ENCODE measurements around the gene KCTD21. TPM values are rescaled to one million over a fixed set of nuclear protein-coding genes. Genes with fewer than 3 reads are reported as not detected.
"Not testable (repeated sequence)": the region's sequence is repeated elsewhere in the genome, so short reads cannot be mapped to it uniquely, and the experiment has no call there.

Gene KCTD21
- total and polyA plus RNA-seq, 10 of the 15 experiments (the other 5 are each of a cell fraction or from before 2014, with no cell fraction given): 0.63 to 5.4 (median 3.6) TPM

DNA sequence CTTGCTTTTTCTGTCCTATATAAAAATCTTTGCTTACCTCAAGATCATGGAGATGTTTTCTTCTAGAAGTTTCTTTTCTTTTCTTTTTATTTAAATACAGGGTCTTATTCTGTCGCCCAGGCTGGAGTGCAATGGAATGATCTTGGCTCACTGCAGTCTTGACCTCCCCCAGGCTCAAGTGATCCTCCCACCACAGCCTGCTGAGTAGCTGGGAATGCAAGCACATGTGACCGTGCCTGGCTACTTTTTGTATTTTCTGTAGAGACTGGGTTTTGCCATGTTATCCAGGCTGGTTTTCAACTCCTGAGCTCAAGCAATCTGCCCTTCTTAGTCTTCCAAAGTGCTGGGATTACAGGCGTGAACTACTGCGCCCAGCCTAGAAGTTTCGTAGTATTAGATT is 45.6 kb upstream of the KCTD21 start:
- ChIA-PET POLR2A (no interaction called here), CTCF (no interaction called here), SMC1A (ENCODE audit: uncharacterized antibody, unreplicated experiment) (no interaction called here), RAD21 (ENCODE audit: unreplicated experiment) (no interaction called here)
- BruUV-seq (replicated peaks): no TSS peak
- FAIRE-seq: no peak
- H3K4me3 ChIP-seq: no peak overlapping the region
- intact Hi-C loops (cut with micrococcal nuclease; ENCODE audit: unreplicated experiment): no loop called here
- H3K4me2 ChIP-seq (ENCODE audit: control insufficient read depth, insufficient read depth): no peak overlapping the region
- no peak for ATAC-seq
- no peak overlapping the region for H3K9ac ChIP-seq (ENCODE audit: control insufficient read depth, insufficient read depth, low read length)
- H3K4me1 ChIP-seq (ENCODE audit: control insufficient read depth, insufficient read depth, low read length): no peaks in the 10 kb centered on the region
- H4K20me1 ChIP-seq (ENCODE audit: control insufficient read depth, insufficient read depth): no peaks in the 10 kb centered on the region
- no peak overlapping the region for H2AFZ ChIP-seq (ENCODE audit: control insufficient read depth, low read depth, low read length)
- no peaks in the 10 kb centered on the region for H3K79me2 ChIP-seq (ENCODE audit: control insufficient read depth, insufficient read depth, low read length)
- no peaks in the 10 kb centered on the region for H3K27me3 ChIP-seq (replicated peaks in 1 of 2; ENCODE audit: control insufficient read depth in 2 of 2, insufficient read depth in 2 of 2, low read length in 1 of 2)
- WGBS (ENCODE audit: insufficient coverage, insufficient replicate concordance, low lambda C conversion rate, missing lambda C conversion rate): 90% methylated on average over 5 of the region's 5 CpGs
- TF ChIP-seq, protein P1, sequence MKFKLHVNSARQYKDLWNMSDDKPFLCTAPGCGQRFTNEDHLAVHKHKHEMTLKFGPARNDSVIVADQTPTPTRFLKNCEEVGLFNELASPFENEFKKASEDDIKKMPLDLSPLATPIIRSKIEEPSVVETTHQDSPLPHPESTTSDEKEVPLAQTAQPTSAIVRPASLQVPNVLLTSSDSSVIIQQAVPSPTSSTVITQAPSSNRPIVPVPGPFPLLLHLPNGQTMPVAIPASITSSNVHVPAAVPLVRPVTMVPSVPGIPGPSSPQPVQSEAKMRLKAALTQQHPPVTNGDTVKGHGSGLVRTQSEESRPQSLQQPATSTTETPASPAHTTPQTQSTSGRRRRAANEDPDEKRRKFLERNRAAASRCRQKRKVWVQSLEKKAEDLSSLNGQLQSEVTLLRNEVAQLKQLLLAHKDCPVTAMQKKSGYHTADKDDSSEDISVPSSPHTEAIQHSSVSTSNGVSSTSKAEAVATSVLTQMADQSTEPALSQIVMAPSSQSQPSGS (IDR thresholded peaks at IDR 0.05; ENCODE audit: low read length): no peak
- TF ChIP-seq SP1 (IDR thresholded peaks at IDR 0.05; ENCODE audit: low read depth, low read length): no peak
- no peak for TF ChIP-seq RCOR1 (conservative IDR thresholded peaks at IDR 0.05; ENCODE audit: low read depth, low read length)
- no peak for TF ChIP-seq TAF1 (IDR thresholded peaks at IDR 0.05; ENCODE audit: borderline replicate concordance, low read depth, low read length)
- no peak for TF ChIP-seq MEF2B (IDR thresholded peaks at IDR 0.05; ENCODE audit: partially characterized antibody, poor library complexity, severe bottlenecking)
- TF ChIP-seq BCL11A (IDR thresholded peaks at IDR 0.05; ENCODE audit: low read depth, low read length): no peak
- no peak for TF ChIP-seq NFIC (IDR thresholded peaks at IDR 0.05; ENCODE audit: low read depth, low read length)
- TF ChIP-seq CHD2 (IDR thresholded peaks at IDR 0.05; ENCODE audit: borderline replicate concordance, low read depth, low read length): no peak
- no peak for TF ChIP-seq ZNF384 (IDR thresholded peaks at IDR 0.05; ENCODE audit: borderline replicate concordance, low read depth, low read length)
- TF ChIP-seq, protein P2, sequence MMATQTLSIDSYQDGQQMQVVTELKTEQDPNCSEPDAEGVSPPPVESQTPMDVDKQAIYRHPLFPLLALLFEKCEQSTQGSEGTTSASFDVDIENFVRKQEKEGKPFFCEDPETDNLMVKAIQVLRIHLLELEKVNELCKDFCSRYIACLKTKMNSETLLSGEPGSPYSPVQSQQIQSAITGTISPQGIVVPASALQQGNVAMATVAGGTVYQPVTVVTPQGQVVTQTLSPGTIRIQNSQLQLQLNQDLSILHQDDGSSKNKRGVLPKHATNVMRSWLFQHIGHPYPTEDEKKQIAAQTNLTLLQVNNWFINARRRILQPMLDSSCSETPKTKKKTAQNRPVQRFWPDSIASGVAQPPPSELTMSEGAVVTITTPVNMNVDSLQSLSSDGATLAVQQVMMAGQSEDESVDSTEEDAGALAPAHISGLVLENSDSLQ (IDR thresholded peaks at IDR 0.05): no peak
- TF ChIP-seq MTA2 (IDR thresholded peaks at IDR 0.05; ENCODE audit: low read depth): no peak
- TF ChIP-seq, protein P3, sequence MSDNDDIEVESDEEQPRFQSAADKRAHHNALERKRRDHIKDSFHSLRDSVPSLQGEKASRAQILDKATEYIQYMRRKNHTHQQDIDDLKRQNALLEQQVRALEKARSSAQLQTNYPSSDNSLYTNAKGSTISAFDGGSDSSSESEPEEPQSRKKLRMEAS (IDR thresholded peaks at IDR 0.05; ENCODE audit: low read depth, low read length): no peak
- TF ChIP-seq, protein P4, sequence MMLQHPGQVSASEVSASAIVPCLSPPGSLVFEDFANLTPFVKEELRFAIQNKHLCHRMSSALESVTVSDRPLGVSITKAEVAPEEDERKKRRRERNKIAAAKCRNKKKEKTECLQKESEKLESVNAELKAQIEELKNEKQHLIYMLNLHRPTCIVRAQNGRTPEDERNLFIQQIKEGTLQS (IDR thresholded peaks at IDR 0.05; ENCODE audit: borderline replicate concordance, extremely low read depth, low read depth, low read length): no peak
- TF ChIP-seq FOXM1 (IDR thresholded peaks at IDR 0.05; ENCODE audit: low read depth, low read length): no peak
- H3K36me3 ChIP-seq (ENCODE audit: control insufficient read depth in 2 of 2, insufficient read depth in 2 of 2, low read length in 1 of 2): no peaks in the 10 kb centered on the region
- no peak for DNase-seq (ENCODE audit: low read depth, low spot score)
- H3K9me3 ChIP-seq (replicated peaks; ENCODE audit: control insufficient read depth, insufficient read depth, low read length): no peaks in the 10 kb centered on the region
- no peak overlapping the region for H3K27ac ChIP-seq (ENCODE audit: control insufficient read depth, insufficient read depth)
- in situ Hi-C loops (cut with MboI): no loop called here

DNA sequence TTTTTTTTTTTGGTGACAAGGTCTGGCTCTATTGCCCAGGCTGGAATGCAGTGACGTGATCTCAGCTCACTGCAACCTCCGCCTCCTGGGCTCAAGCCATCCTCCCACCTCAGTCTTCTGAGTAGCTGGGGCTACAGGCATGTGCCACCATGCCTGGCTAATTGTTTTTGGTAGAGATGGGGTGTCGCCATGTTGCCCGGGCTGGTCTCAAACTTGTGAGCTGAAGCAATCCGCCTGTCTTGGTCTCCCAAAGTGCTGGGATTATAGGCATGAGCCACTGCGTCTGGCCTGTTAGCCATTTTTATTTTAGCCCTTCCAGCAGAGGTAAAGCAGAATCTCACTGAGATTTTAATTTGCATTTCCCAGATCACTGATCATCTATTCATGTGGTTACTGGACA is 44.6 kb upstream of the KCTD21 start:
- H3K9me3 ChIP-seq (replicated peaks; ENCODE audit: control insufficient read depth, insufficient read depth, low read length); RAD21 ChIA-PET (ENCODE audit: unreplicated experiment); H3K36me3 ChIP-seq (ENCODE audit: control insufficient read depth in 2 of 2, insufficient read depth in 2 of 2, low read length in 1 of 2); FAIRE-seq; H3K4me2 ChIP-seq (ENCODE audit: control insufficient read depth, insufficient read depth); H4K20me1 ChIP-seq (ENCODE audit: control insufficient read depth, insufficient read depth); H3K79me2 ChIP-seq (ENCODE audit: control insufficient read depth, insufficient read depth, low read length); H3K4me1 ChIP-seq (ENCODE audit: control insufficient read depth, insufficient read depth, low read length); in situ Hi-C loops (cut with MboI); POLR2A ChIA-PET; H3K27me3 ChIP-seq (replicated peaks in 1 of 2; ENCODE audit: control insufficient read depth in 2 of 2, insufficient read depth in 2 of 2, low read length in 1 of 2); H2AFZ ChIP-seq (ENCODE audit: control insufficient read depth, low read depth, low read length); intact Hi-C loops (cut with micrococcal nuclease; ENCODE audit: unreplicated experiment); H3K4me3 ChIP-seq; H3K9ac ChIP-seq (ENCODE audit: control insufficient read depth, insufficient read depth, low read length); ATAC-seq; H3K27ac ChIP-seq (ENCODE audit: control insufficient read depth, insufficient read depth); BruUV-seq (replicated peaks); DNase-seq (ENCODE audit: low read depth, low spot score): not testable (repeated sequence)
- ChIA-PET SMC1A (ENCODE audit: uncharacterized antibody, unreplicated experiment) (interaction anchor here (1.3 kb wide), 1 partner anchor 332 kb away, joined by 5 read pairs; no protein-coding TSS in a partner anchor), CTCF (interaction anchor here (1.6 kb wide), 1 partner anchor 331 kb away, joined by 7 read pairs; no protein-coding TSS in a partner anchor)
- WGBS (ENCODE audit: insufficient coverage, insufficient replicate concordance, low lambda C conversion rate, missing lambda C conversion rate): 86% methylated on average over 6 of the region's 6 CpGs

Data from GM12878 (cell line).